Measurements from ENCODE around the gene SH2D5.

Gene SH2D5

GRCh38 chr1:20739225-20739624 lies 6.7 kb upstream of the SH2D5 start:
- no peak overlapping the region for H3K4me3 ChIP-seq (ENCODE audit: low read length)
- H3K4me1 ChIP-seq (ENCODE audit: control insufficient read depth, insufficient read depth, low read length), result peaks cover 21% of the 10 kb centered on the region
- peaks cover 61% of the 10 kb centered on the region for H3K36me3 ChIP-seq (ENCODE audit: control insufficient read depth, insufficient read depth, low read length, severe bottlenecking)
- no peaks in the 10 kb centered on the region for H3K9me3 ChIP-seq (ENCODE audit: control insufficient read depth, low read length)
- DNase-seq (ENCODE audit: low read depth), result peak; percentile 65
- peak overlapping the region; percentile 73 for H3K9ac ChIP-seq (ENCODE audit: low read length)
- no peaks in the 10 kb centered on the region for H3K27me3 ChIP-seq (replicated peaks; ENCODE audit: control insufficient read depth, insufficient read depth, low read length)

GRCh38 chr1:20735581-20736111 lies 3.1 kb upstream of the SH2D5 start:
- DNase-seq (ENCODE audit: low read depth), result no peak
- Histone ChIP-seq H3K4me3 (ENCODE audit: low read length) (no peak overlapping the region), H3K27me3 (replicated peaks; ENCODE audit: control insufficient read depth, insufficient read depth, low read length) (peaks cover 8% of the 10 kb centered on the region), H3K4me1 (ENCODE audit: control insufficient read depth, insufficient read depth, low read length) (peaks cover 31% of the 10 kb centered on the region), H3K9me3 (ENCODE audit: control insufficient read depth, low read length) (no peaks in the 10 kb centered on the region), H3K36me3 (ENCODE audit: control insufficient read depth, insufficient read depth, low read length, severe bottlenecking) (peaks cover 28% of the 10 kb centered on the region), H3K9ac (ENCODE audit: low read length) (no peak overlapping the region)

- Histone ChIP-seq H3K4me1 (ENCODE audit: control insufficient read depth, insufficient read depth, low read length) (peaks cover 19% of the 10 kb centered on the region), H3K27me3 (replicated peaks; ENCODE audit: control insufficient read depth, insufficient read depth, low read length) (peaks cover 26% of the 10 kb centered on the region), H3K36me3 (ENCODE audit: control insufficient read depth, insufficient read depth, low read length, severe bottlenecking) (peaks cover 22% of the 10 kb centered on the region), H3K9ac (ENCODE audit: low read length) (no peak overlapping the region), H3K9me3 (ENCODE audit: control insufficient read depth, low read length) (no peaks in the 10 kb centered on the region), H3K4me3 (ENCODE audit: low read length) (peak overlapping the region; percentile 84)
- DNase-seq (ENCODE audit: low read depth), result no peak
Measured at GRCh38 chr1:20733360-20733975, 965 bp upstream of the SH2D5 start.

- no peaks in the 10 kb centered on the region for H3K9me3 ChIP-seq (ENCODE audit: control insufficient read depth, low read length)
- H3K36me3 ChIP-seq (ENCODE audit: control insufficient read depth, insufficient read depth, low read length, severe bottlenecking), result peaks cover 9% of the 10 kb centered on the region
- peak overlapping the region; percentile 78 for H3K9ac ChIP-seq (ENCODE audit: low read length)
- peaks cover 29% of the 10 kb centered on the region for H3K27me3 ChIP-seq (replicated peaks; ENCODE audit: control insufficient read depth, insufficient read depth, low read length)
- H3K4me3 ChIP-seq (ENCODE audit: low read length), result peak overlapping the region; percentile 84
- DNase-seq (ENCODE audit: low read depth), result peak; percentile 78
- peaks cover 16% of the 10 kb centered on the region for H3K4me1 ChIP-seq (ENCODE audit: control insufficient read depth, insufficient read depth, low read length)
Measured at GRCh38 chr1:20732071-20732587, 374 bp downstream of the SH2D5 start.

GRCh38 chr1:20731057-20731991 lies 1.2 kb downstream of the SH2D5 start:
- Histone ChIP-seq H3K9me3 (ENCODE audit: control insufficient read depth, low read length) (no peaks in the 10 kb centered on the region), H3K9ac (ENCODE audit: low read length) (no peak overlapping the region), H3K4me1 (ENCODE audit: control insufficient read depth, insufficient read depth, low read length) (peaks cover 16% of the 10 kb centered on the region), H3K4me3 (ENCODE audit: low read length) (peak overlapping the region; percentile 69), H3K36me3 (ENCODE audit: control insufficient read depth, insufficient read depth, low read length, severe bottlenecking) (peaks cover 5% of the 10 kb centered on the region), H3K27me3 (replicated peaks; ENCODE audit: control insufficient read depth, insufficient read depth, low read length) (peaks cover 29% of the 10 kb centered on the region)
- peak; percentile 25 for DNase-seq (ENCODE audit: low read depth)

- peaks cover 1% of the 10 kb centered on the region for H3K36me3 ChIP-seq (ENCODE audit: control insufficient read depth, insufficient read depth, low read length, severe bottlenecking)
- H3K27me3 ChIP-seq (replicated peaks; ENCODE audit: control insufficient read depth, insufficient read depth, low read length), result peaks cover 29% of the 10 kb centered on the region
- no peaks in the 10 kb centered on the region for H3K9me3 ChIP-seq (ENCODE audit: control insufficient read depth, low read length)
- no peak overlapping the region for H3K4me3 ChIP-seq (ENCODE audit: low read length)
- H3K4me1 ChIP-seq (ENCODE audit: control insufficient read depth, insufficient read depth, low read length), result peaks cover 16% of the 10 kb centered on the region
- DNase-seq (ENCODE audit: low read depth), result no peak
- no peak overlapping the region for H3K9ac ChIP-seq (ENCODE audit: low read length)
Measured at GRCh38 chr1:20730690-20731056, 1.8 kb downstream of the SH2D5 start.

- no peaks in the 10 kb centered on the region for H3K36me3 ChIP-seq (ENCODE audit: control insufficient read depth, insufficient read depth, low read length, severe bottlenecking)
- no peaks in the 10 kb centered on the region for H3K9me3 ChIP-seq (ENCODE audit: control insufficient read depth, low read length)
- H3K4me1 ChIP-seq (ENCODE audit: control insufficient read depth, insufficient read depth, low read length), result peaks cover 16% of the 10 kb centered on the region
- no peak for DNase-seq (ENCODE audit: low read depth)
- no peak overlapping the region for H3K9ac ChIP-seq (ENCODE audit: low read length)
- H3K4me3 ChIP-seq (ENCODE audit: low read length), result no peak overlapping the region
- peaks cover 29% of the 10 kb centered on the region for H3K27me3 ChIP-seq (replicated peaks; ENCODE audit: control insufficient read depth, insufficient read depth, low read length)
Measured at GRCh38 chr1:20729990-20730689, 2.4 kb downstream of the SH2D5 start.

- no peak overlapping the region for H3K4me3 ChIP-seq (ENCODE audit: low read length)
- peaks cover 29% of the 10 kb centered on the region for H3K27me3 ChIP-seq (replicated peaks; ENCODE audit: control insufficient read depth, insufficient read depth, low read length)
- DNase-seq (ENCODE audit: low read depth), result no peak
- no peaks in the 10 kb centered on the region for H3K36me3 ChIP-seq (ENCODE audit: control insufficient read depth, insufficient read depth, low read length, severe bottlenecking)
- H3K4me1 ChIP-seq (ENCODE audit: control insufficient read depth, insufficient read depth, low read length), result peaks cover 16% of the 10 kb centered on the region
- H3K9me3 ChIP-seq (ENCODE audit: control insufficient read depth, low read length), result no peaks in the 10 kb centered on the region
- H3K9ac ChIP-seq (ENCODE audit: low read length), result no peak overlapping the region
Measured at GRCh38 chr1:20729155-20729931, 3.2 kb downstream of the SH2D5 start.

GRCh38 chr1:20728371-20729154 lies 3.9 kb downstream of the SH2D5 start:
- Histone ChIP-seq H3K27me3 (replicated peaks; ENCODE audit: control insufficient read depth, insufficient read depth, low read length) (peaks cover 29% of the 10 kb centered on the region), H3K4me1 (ENCODE audit: control insufficient read depth, insufficient read depth, low read length) (peaks cover 14% of the 10 kb centered on the region), H3K9me3 (ENCODE audit: control insufficient read depth, low read length) (no peaks in the 10 kb centered on the region), H3K36me3 (ENCODE audit: control insufficient read depth, insufficient read depth, low read length, severe bottlenecking) (no peaks in the 10 kb centered on the region), H3K4me3 (ENCODE audit: low read length) (no peak overlapping the region), H3K9ac (ENCODE audit: low read length) (no peak overlapping the region)
- DNase-seq (ENCODE audit: low read depth), result no peak

- Histone ChIP-seq H3K36me3 (ENCODE audit: control insufficient read depth, insufficient read depth, low read length, severe bottlenecking) (no peaks in the 10 kb centered on the region), H3K9ac (ENCODE audit: low read length) (no peak overlapping the region), H3K9me3 (ENCODE audit: control insufficient read depth, low read length) (no peaks in the 10 kb centered on the region), H3K27me3 (replicated peaks; ENCODE audit: control insufficient read depth, insufficient read depth, low read length) (peaks cover 29% of the 10 kb centered on the region), H3K4me1 (ENCODE audit: control insufficient read depth, insufficient read depth, low read length) (peaks cover 8% of the 10 kb centered on the region), H3K4me3 (ENCODE audit: low read length) (no peak overlapping the region)
- DNase-seq (ENCODE audit: low read depth), result no peak
Measured at GRCh38 chr1:20727746-20728316, 4.7 kb downstream of the SH2D5 start.

Data from adipocyte (in vitro differentiated cells).